HepG2 (cell line): Measurements from ENCODE around the gene TBC1D16. TPM values are rescaled to one million over a fixed set of nuclear protein-coding genes. Genes with fewer than 3 reads are reported as not detected.
A peak's percentile ranks its signal among the peaks of the same experiment; 100 is the strongest.

Experiments
- CBFB ChIP-seq: sonication (generic); formaldehyde crosslinking; IDR thresholded peaks from 2 replicates; pipeline ENCODE4 v1.4.0; 2020; ENCODE audit warnings: missing genetic modification reagents
- CC2D1A ChIP-seq: sonication (generic); formaldehyde crosslinking; IDR thresholded peaks from 2 replicates; pipeline ENCODE4 v1.8.1; 2023; ENCODE audit warnings: mild to moderate bottlenecking, missing genetic modification reagents
- DPF2 ChIP-seq: sonication (generic); formaldehyde crosslinking; IDR thresholded peaks from 2 replicates; pipeline ENCODE4 v1.4.0; 2020; ENCODE audit warnings: mild to moderate bottlenecking, low read depth, missing genetic modification reagents, borderline replicate concordance
- FOSL2 ChIP-seq: sonication (generic); formaldehyde crosslinking; IDR thresholded peaks from 2 replicates; pipeline ENCODE4 v1.4.0; 2020; ENCODE audit warnings: missing genetic modification reagents
- HDAC2 ChIP-seq: sonication (generic); formaldehyde crosslinking; IDR thresholded peaks from 2 replicates; pipeline ENCODE4 v1.4.0; 2020; ENCODE audit warnings: missing genetic modification reagents
- MYNN ChIP-seq: sonication (generic); formaldehyde crosslinking; IDR thresholded peaks from 2 replicates; pipeline ENCODE4 v1.4.0; 2020; ENCODE audit warnings: mild to moderate bottlenecking, low read depth, missing genetic modification reagents
- NONO ChIP-seq, 2 experiments: fragments of 450-650 bp in 1 of 2; sonication (generic) in 1 of 2; formaldehyde crosslinking in 1 of 2; IDR thresholded peaks in 1 of 2; conservative IDR thresholded peaks in 1 of 2; 2 replicates each; pipeline versions ENCODE4 v1.6.1 to v1.8.0; 2017 to 2022; ENCODE audit warnings: mild to moderate bottlenecking in 1 of 2, missing genetic modification reagents in 1 of 2, moderate library complexity in 1 of 2
- NRL ChIP-seq: sonication (generic); formaldehyde crosslinking; IDR thresholded peaks from 2 replicates; pipeline ENCODE4 v1.5.0; 2020; ENCODE audit warnings: missing genetic modification reagents, mild to moderate bottlenecking, moderate library complexity, borderline replicate concordance
- SNRNP70 ChIP-seq: fragments of 200-400 bp; formaldehyde crosslinking; IDR thresholded peaks from 2 replicates; pipeline ENCODE4 v1.6.1; 2017; ENCODE audit warnings: mild to moderate bottlenecking, low read depth, low read length, moderate library complexity
- ZFY ChIP-seq: sonication (generic); formaldehyde crosslinking; IDR thresholded peaks from 2 replicates; pipeline ENCODE4 v1.4.0; 2020; ENCODE audit warnings: missing genetic modification reagents
- ZNF143 ChIP-seq: sonication (generic); formaldehyde crosslinking; IDR thresholded peaks from 2 replicates; pipeline ENCODE4 v1.4.0; 2020; ENCODE audit warnings: missing genetic modification reagents
- ZNF264 ChIP-seq: sonication (generic); formaldehyde crosslinking; IDR thresholded peaks from 2 replicates; pipeline ENCODE4 v1.4.0; 2020; ENCODE audit warnings: missing genetic modification reagents
- ZNF446 ChIP-seq: sonication (generic); formaldehyde crosslinking; IDR thresholded peaks from 2 replicates; pipeline ENCODE4 v1.5.0; 2020; ENCODE audit warnings: mild to moderate bottlenecking, missing genetic modification reagents
- ZNF605 ChIP-seq: sonication (generic); formaldehyde crosslinking; IDR thresholded peaks from 2 replicates; pipeline ENCODE4 v1.8.0; 2022; ENCODE audit warnings: mild to moderate bottlenecking, missing genetic modification reagents
- ZNF788 ChIP-seq: sonication (generic); formaldehyde crosslinking; IDR thresholded peaks from 2 replicates; pipeline ENCODE4 v1.5.0; 2020; ENCODE audit warnings: mild to moderate bottlenecking, missing genetic modification reagents, borderline replicate concordance
- polyA plus RNA-seq, 8 experiments: library from polyadenylated mRNA; depleted of rRNA in 3 of 8; stranded (reverse) in 7 of 8; unstranded in 1 of 8; fragments of >200 nt; fragmentation: Illumina TruSeq in 4 of 8; extraction: Trizol in 4 of 8; gene quantifications; 2 replicates each; pipeline versions ENCODE4 v1.2.1 to v1.2.3, GENCODE V29; 2011 to 2016; ENCODE audit warnings: low read depth in 4 of 8, missing spikeins in 1 of 8, mixed read lengths in 1 of 8; ENCODE audit not compliant: insufficient read depth in 1 of 8
- total RNA-seq, 5 experiments: library from RNA; depleted of rRNA; stranded (reverse); fragments of >200 nt; fragmentation: Illumina TruSeq; extraction: Trizol; gene quantifications; 2 replicates each; pipeline ENCODE4 v1.2.3, GENCODE V29; 2016; ENCODE audit warnings: low read depth in 1 of 5
- TF ChIP-seq, protein P1 (sequence below): sonication (generic); formaldehyde crosslinking; IDR thresholded peaks from 2 replicates; pipeline ENCODE4 v1.4.0; 2020; ENCODE audit warnings: missing genetic modification reagents
- TF ChIP-seq, protein P2 (sequence below): sonication (generic); formaldehyde crosslinking; conservative IDR thresholded peaks from 2 replicates; pipeline ENCODE4 v1.4.0; 2020; ENCODE audit warnings: mild to moderate bottlenecking, missing genetic modification reagents, moderate library complexity
- TF ChIP-seq, protein P3 (sequence below): sonication (generic); formaldehyde crosslinking; IDR thresholded peaks from 2 replicates; pipeline ENCODE4 v1.9.0; 2021; ENCODE audit warnings: missing genetic modification reagents, mild to moderate bottlenecking, borderline replicate concordance
- TF ChIP-seq, protein P4 (sequence below): sonication (generic); formaldehyde crosslinking; IDR thresholded peaks from 2 replicates; pipeline ENCODE4 v1.5.0; 2020; ENCODE audit warnings: missing genetic modification reagents
- TF ChIP-seq, protein P5 (sequence below): sonication (generic); formaldehyde crosslinking; IDR thresholded peaks from 2 replicates; pipeline ENCODE4 v1.4.0; 2020; ENCODE audit warnings: mild to moderate bottlenecking, missing genetic modification reagents

Gene TBC1D16
- total and polyA plus RNA-seq, 2 of the 13 experiments (the other 11 are each of a cell fraction or from before 2014, with no cell fraction given), result 14.9 to 24.9 TPM

DNA sequence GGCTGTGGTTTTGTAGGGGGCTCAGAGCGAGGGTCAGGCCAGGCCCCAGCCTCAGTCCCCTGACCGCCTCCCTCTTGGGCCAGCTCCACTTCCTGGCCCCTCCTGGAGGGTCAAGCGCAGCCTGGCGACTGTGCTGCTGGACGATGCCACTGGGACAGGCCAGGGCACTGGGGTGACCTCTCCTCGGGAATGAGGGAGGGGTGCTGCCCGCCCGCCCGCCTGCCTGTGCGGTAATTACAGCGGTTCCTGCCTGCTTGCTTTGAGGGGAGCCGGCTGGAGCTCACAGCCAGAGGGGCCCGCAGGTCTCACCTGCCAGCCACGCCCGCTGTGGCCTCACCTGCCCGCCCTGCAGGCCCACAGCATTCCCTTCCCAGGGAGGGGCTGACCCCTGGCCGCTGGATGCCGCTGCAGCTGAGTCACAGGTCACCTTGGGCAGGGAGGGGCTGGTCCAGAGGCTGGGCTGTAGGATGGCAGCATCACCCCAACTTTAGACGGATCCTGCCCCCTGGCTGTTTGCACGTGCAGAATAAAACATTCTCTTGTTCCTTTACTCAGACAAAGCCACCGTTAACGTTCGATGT is 119.7 kb downstream of the TBC1D16 start (continued):
- peak; percentile 60; the same call in 1 of the 2 replicates for TF ChIP-seq DPF2 (CRISPR knock-in tag)
- TF ChIP-seq, protein P1, sequence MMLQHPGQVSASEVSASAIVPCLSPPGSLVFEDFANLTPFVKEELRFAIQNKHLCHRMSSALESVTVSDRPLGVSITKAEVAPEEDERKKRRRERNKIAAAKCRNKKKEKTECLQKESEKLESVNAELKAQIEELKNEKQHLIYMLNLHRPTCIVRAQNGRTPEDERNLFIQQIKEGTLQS (CRISPR knock-in tag), result peak; percentile 87
- no peak for TF ChIP-seq SNRNP70
- TF ChIP-seq, protein P2, sequence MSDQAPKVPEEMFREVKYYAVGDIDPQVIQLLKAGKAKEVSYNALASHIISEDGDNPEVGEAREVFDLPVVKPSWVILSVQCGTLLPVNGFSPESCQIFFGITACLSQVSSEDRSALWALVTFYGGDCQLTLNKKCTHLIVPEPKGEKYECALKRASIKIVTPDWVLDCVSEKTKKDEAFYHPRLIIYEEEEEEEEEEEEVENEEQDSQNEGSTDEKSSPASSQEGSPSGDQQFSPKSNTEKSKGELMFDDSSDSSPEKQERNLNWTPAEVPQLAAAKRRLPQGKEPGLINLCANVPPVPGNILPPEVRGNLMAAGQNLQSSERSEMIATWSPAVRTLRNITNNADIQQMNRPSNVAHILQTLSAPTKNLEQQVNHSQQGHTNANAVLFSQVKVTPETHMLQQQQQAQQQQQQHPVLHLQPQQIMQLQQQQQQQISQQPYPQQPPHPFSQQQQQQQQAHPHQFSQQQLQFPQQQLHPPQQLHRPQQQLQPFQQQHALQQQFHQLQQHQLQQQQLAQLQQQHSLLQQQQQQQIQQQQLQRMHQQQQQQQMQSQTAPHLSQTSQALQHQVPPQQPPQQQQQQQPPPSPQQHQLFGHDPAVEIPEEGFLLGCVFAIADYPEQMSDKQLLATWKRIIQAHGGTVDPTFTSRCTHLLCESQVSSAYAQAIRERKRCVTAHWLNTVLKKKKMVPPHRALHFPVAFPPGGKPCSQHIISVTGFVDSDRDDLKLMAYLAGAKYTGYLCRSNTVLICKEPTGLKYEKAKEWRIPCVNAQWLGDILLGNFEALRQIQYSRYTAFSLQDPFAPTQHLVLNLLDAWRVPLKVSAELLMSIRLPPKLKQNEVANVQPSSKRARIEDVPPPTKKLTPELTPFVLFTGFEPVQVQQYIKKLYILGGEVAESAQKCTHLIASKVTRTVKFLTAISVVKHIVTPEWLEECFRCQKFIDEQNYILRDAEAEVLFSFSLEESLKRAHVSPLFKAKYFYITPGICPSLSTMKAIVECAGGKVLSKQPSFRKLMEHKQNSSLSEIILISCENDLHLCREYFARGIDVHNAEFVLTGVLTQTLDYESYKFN (CRISPR knock-in tag), result 0 out of 2 replicates have a peak, but pooled peaks have one; percentile 16
- peak; percentile 54; the same call in 1 of the 2 replicates for TF ChIP-seq CBFB (CRISPR knock-in tag)
- TF ChIP-seq, protein P3, sequence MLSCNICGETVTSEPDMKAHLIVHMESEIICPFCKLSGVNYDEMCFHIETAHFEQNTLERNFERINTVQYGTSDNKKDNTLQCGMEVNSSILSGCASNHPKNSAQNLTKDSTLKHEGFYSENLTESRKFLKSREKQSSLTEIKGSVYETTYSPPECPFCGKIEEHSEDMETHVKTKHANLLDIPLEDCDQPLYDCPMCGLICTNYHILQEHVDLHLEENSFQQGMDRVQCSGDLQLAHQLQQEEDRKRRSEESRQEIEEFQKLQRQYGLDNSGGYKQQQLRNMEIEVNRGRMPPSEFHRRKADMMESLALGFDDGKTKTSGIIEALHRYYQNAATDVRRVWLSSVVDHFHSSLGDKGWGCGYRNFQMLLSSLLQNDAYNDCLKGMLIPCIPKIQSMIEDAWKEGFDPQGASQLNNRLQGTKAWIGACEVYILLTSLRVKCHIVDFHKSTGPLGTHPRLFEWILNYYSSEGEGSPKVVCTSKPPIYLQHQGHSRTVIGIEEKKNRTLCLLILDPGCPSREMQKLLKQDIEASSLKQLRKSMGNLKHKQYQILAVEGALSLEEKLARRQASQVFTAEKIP, result no peak
- no peak for TF ChIP-seq ZNF446 (CRISPR knock-in tag)
- no peak for TF ChIP-seq CC2D1A
- TF ChIP-seq HDAC2, result peak; percentile 43; the same call in 1 of the 2 replicates
- TF ChIP-seq, protein P4, sequence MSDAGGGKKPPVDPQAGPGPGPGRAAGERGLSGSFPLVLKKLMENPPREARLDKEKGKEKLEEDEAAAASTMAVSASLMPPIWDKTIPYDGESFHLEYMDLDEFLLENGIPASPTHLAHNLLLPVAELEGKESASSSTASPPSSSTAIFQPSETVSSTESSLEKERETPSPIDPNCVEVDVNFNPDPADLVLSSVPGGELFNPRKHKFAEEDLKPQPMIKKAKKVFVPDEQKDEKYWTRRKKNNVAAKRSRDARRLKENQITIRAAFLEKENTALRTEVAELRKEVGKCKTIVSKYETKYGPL (CRISPR knock-in tag), result no peak
- TF ChIP-seq NONO (IDR thresholded peaks at IDR 0.05), result no peak
- no peak for TF ChIP-seq NONO (CRISPR knock-in tag; conservative IDR thresholded peaks at IDR 0.05)
- TF ChIP-seq, protein P5, sequence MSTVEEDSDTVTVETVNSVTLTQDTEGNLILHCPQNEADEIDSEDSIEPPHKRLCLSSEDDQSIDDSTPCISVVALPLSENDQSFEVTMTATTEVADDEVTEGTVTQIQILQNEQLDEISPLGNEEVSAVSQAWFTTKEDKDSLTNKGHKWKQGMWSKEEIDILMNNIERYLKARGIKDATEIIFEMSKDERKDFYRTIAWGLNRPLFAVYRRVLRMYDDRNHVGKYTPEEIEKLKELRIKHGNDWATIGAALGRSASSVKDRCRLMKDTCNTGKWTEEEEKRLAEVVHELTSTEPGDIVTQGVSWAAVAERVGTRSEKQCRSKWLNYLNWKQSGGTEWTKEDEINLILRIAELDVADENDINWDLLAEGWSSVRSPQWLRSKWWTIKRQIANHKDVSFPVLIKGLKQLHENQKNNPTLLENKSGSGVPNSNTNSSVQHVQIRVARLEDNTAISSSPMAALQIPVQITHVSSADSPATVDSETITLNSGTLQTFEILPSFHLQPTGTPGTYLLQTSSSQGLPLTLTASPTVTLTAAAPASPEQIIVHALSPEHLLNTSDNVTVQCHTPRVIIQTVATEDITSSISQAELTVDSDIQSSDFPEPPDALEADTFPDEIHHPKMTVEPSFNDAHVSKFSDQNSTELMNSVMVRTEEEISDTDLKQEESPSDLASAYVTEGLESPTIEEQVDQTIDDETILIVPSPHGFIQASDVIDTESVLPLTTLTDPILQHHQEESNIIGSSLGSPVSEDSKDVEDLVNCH (CRISPR knock-in tag), result no peak
- no peak for TF ChIP-seq ZNF264
- TF ChIP-seq ZNF788 (CRISPR knock-in tag), result no peak
- TF ChIP-seq ZNF143, result 0 out of 2 replicates have a peak, but pooled peaks have one; percentile 18
- TF ChIP-seq MYNN (CRISPR knock-in tag), result 0 out of 2 replicates have a peak, but pooled peaks have one; percentile 47
- TF ChIP-seq ZFY (CRISPR knock-in tag), result no peak
- no peak for TF ChIP-seq NRL
- no peak for TF ChIP-seq ZNF605
- TF ChIP-seq FOSL2 (CRISPR knock-in tag), result peak; percentile 98
